B cell (primary cell): Measurements from ENCODE around the gene DSN1. TPM values are rescaled to one million over a fixed set of nuclear protein-coding genes. Genes with fewer than 3 reads are reported as not detected.

Source experiments
- ATAC-seq: fragments of 200-7000 bp; cut with Tn5 transposase; one replicate; pipeline ENCODE4 v1.10.0; 2021; ENCODE audit warnings: low read depth, mild to moderate bottlenecking, moderate number of reproducible peaks, moderate library complexity
- CTCF ChIA-PET: fragments of 350-600 bp; sonication (Branson Sonifier 250); formaldehyde crosslinking; loops from one replicate; lab custom pipeline; 2021; ENCODE audit warnings: antibody characterized with exemption, inconsistent platforms; lab: Charles Lee
- POLR2A ChIA-PET: fragments of 350-600 bp; sonication (Branson Sonifier 250); formaldehyde crosslinking; loops from one replicate; lab custom pipeline; 2021; ENCODE audit warnings: antibody characterized with exemption; lab: Charles Lee
- DNase-seq: peaks from one replicate; pipeline ENCODE4 v3.0.0; 2013
- H2AFZ ChIP-seq: 2 replicates; pipeline ENCODE4 v1.6.1; 2012; ENCODE audit warnings: mild to moderate bottlenecking, low read depth, low read length; ENCODE audit not compliant: insufficient read depth, poor library complexity, severe bottlenecking
- H3K27ac ChIP-seq, 2 donors: 1 replicate in 1 of 2; 2 replicates in 1 of 2; pipeline ENCODE4 v1.5.1; 2012 to 2013; ENCODE audit warnings: low read length in 2 of 2, mild to moderate bottlenecking in 2 of 2, moderate library complexity in 1 of 2
- H3K27me3 ChIP-seq, 4 experiments: fragments of 200-600 bp in 1 of 4; sonication (generic) in 1 of 4; replicated peaks in 1 of 4; 1 replicate in 2 of 4; 2 replicates in 2 of 4; pipeline versions ENCODE4 v1.6.1 to v1.7.0; 2013 to 2016; ENCODE audit warnings: low read length in 3 of 4, mild to moderate bottlenecking in 2 of 4, mixed read lengths in 1 of 4, moderate library complexity in 1 of 4; ENCODE audit not compliant: insufficient read depth in 4 of 4, control insufficient read depth in 3 of 4; ENCODE audit errors: control extremely low read depth in 1 of 4
- H3K36me3 ChIP-seq, 2 experiments: replicated peaks in 1 of 2; 1 replicate in 1 of 2; 2 replicates in 1 of 2; pipeline versions ENCODE4 v1.6.1 to v1.7.1; 2013; ENCODE audit warnings: low read length in 1 of 2; ENCODE audit not compliant: insufficient read depth in 2 of 2, control insufficient read depth in 1 of 2; ENCODE audit errors: control extremely low read depth in 1 of 2, extremely low read depth in 1 of 2
- H3K4me1 ChIP-seq, 2 donors: fragments of 200-600 bp in 1 of 2; sonication (generic) in 1 of 2; 1 replicate in 1 of 2; 2 replicates in 1 of 2; pipeline versions ENCODE4 v1.5.1 to v1.6.1; 2013 to 2017; ENCODE audit warnings: low read length in 2 of 2; ENCODE audit not compliant: control insufficient read depth in 2 of 2, insufficient read depth in 2 of 2
- H3K4me2 ChIP-seq: replicated peaks from 2 replicates; pipeline ENCODE3; 2012; ENCODE audit warnings: mild to moderate bottlenecking, low read depth, low read length; ENCODE audit not compliant: poor library complexity, severe bottlenecking
- H3K4me3 ChIP-seq, 5 experiments: fragments of 200-600 bp in 1 of 5; sonication (generic) in 1 of 5; 1 replicate in 3 of 5; 2 replicates in 2 of 5; pipeline versions ENCODE4 v1.5.1 to v1.7.0; 2011 to 2016; ENCODE audit warnings: low read length in 4 of 5, mild to moderate bottlenecking in 4 of 5, low read depth in 2 of 5, control low read depth in 1 of 5, moderate library complexity in 1 of 5; ENCODE audit not compliant: insufficient read depth in 1 of 5; ENCODE audit errors: control extremely low read depth in 1 of 5, extremely low read depth in 1 of 5
- H3K79me2 ChIP-seq: fragments of 200-600 bp; sonication (generic); one replicate; pipeline ENCODE4 v1.6.0; 2016; ENCODE audit warnings: low read length; ENCODE audit not compliant: control insufficient read depth, insufficient read depth
- H3K9ac ChIP-seq: fragments of 200-600 bp; sonication (generic); 2 replicates; pipeline ENCODE4 v1.6.1; 2017; ENCODE audit warnings: mild to moderate bottlenecking, low read length, moderate library complexity
- H3K9me3 ChIP-seq, 3 donors: one replicate each; pipeline versions ENCODE4 v1.6.1 to v1.7.1; 2013; ENCODE audit warnings: low read length in 2 of 3; ENCODE audit not compliant: control insufficient read depth in 2 of 3, insufficient read depth in 1 of 3; ENCODE audit errors: control extremely low read depth in 1 of 3
- H4K20me1 ChIP-seq: 2 replicates; pipeline ENCODE4 v1.6.0; 2012; ENCODE audit warnings: mild to moderate bottlenecking, low read length; ENCODE audit not compliant: insufficient read depth, control insufficient read depth, poor library complexity, severe bottlenecking
- H3K27ac Mint-ChIP-seq: one replicate; pipeline ENCODE4 v1.8.0; 2021; ENCODE audit warnings: mixed read lengths
- H3K27me3 Mint-ChIP-seq: one replicate; pipeline ENCODE4 v1.8.0; 2021; ENCODE audit warnings: mixed read lengths
- H3K4me1 Mint-ChIP-seq: one replicate; pipeline ENCODE4 v1.8.0; 2021; ENCODE audit warnings: mixed read lengths
- H3K4me3 Mint-ChIP-seq: one replicate; pipeline ENCODE4 v1.8.0; 2021; ENCODE audit warnings: mixed read lengths
- H3K9me3 Mint-ChIP-seq: one replicate; pipeline ENCODE4 v1.8.0; 2022; ENCODE audit warnings: mixed read lengths; ENCODE audit not compliant: insufficient read depth
- EZH2 ChIP-seq: IDR thresholded peaks from 2 replicates; pipeline ENCODE4 v1.6.1; 2012; ENCODE audit warnings: borderline replicate concordance, low read depth, mild to moderate bottlenecking, moderate library complexity, low read length; ENCODE audit not compliant: insufficient read depth, poor library complexity, severe bottlenecking
- WGBS: methylation state at CpG from one replicate; pipeline ENCODE4 v1.1.5; 2013; ENCODE audit warnings: missing lambda C conversion rate; ENCODE audit not compliant: insufficient coverage; 5-methylcytosine and 5-hydroxymethylcytosine counted together
- intact Hi-C: fragments of 100-400 bp; cut with micrococcal nuclease; formaldehyde crosslinking; loops from one replicate; pipeline ENCODE4 v1.10.0; 2022
- polyA plus RNA-seq: library from polyadenylated mRNA; depleted of rRNA; stranded (reverse); fragments of >200 nt; gene quantifications from 2 replicates; pipeline ENCODE4 v1.2.3, GENCODE V29; 2012
- total RNA-seq, 2 donors: library from RNA; stranded (reverse); fragments of 120-200 nt in 1 of 2; gene quantifications; 1 replicate in 1 of 2; 2 replicates in 1 of 2; pipeline versions ENCODE4 v1.2.3 to v1.2.4, GENCODE V29; 2013 to 2022
- TF ChIP-seq, protein P1 (sequence below): fragments of 200-600 bp; IDR thresholded peaks from one replicate; pipeline ENCODE4 v1.8.0; 2022; ENCODE audit warnings: antibody characterized with exemption, mild to moderate bottlenecking

DSN1 gene
- total and polyA plus RNA-seq, 2 donors (not counting 1 experiment from before 2014, with no cell fraction given), result 13.2 to 17.1 TPM

GRCh38 chr20:36815454-36816091, 42.0 kb upstream of the DSN1 start:
- ATAC-seq (no peak), DNase-seq (no peak)
- H3K27me3 ChIP-seq, result no peaks in the 10 kb centered on the region
- POLR2A ChIA-PET, result interaction anchor here (0.6 kb wide), 1 partner anchor 11 kb away, joined by 9 read pairs; no protein-coding TSS in a partner anchor
- Mint-ChIP-seq H3K4me1 (peaks cover 3% of the 10 kb centered on the region), H3K27ac (no peak overlapping the region), H3K27me3 (no peaks in the 10 kb centered on the region), H3K4me3 (no peak overlapping the region), H3K9me3 (no peaks in the 10 kb centered on the region)
- H3K9ac ChIP-seq, result no peak overlapping the region
- no peak overlapping the region for H3K4me3 ChIP-seq
- H3K4me2 ChIP-seq, result no peak overlapping the region
- TF ChIP-seq, protein P1, sequence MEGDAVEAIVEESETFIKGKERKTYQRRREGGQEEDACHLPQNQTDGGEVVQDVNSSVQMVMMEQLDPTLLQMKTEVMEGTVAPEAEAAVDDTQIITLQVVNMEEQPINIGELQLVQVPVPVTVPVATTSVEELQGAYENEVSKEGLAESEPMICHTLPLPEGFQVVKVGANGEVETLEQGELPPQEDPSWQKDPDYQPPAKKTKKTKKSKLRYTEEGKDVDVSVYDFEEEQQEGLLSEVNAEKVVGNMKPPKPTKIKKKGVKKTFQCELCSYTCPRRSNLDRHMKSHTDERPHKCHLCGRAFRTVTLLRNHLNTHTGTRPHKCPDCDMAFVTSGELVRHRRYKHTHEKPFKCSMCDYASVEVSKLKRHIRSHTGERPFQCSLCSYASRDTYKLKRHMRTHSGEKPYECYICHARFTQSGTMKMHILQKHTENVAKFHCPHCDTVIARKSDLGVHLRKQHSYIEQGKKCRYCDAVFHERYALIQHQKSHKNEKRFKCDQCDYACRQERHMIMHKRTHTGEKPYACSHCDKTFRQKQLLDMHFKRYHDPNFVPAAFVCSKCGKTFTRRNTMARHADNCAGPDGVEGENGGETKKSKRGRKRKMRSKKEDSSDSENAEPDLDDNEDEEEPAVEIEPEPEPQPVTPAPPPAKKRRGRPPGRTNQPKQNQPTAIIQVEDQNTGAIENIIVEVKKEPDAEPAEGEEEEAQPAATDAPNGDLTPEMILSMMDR, result no peak
- TF ChIP-seq EZH2, result no peak
- H3K79me2 ChIP-seq, result peaks cover 16% of the 10 kb centered on the region
- CTCF ChIA-PET, result interaction anchor here (1.2 to 1.8 kb wide), 6 partner anchors 17 to 103 kb away, joined by 3 to 6 read pairs (median 4); a partner anchor contains a TSS
- 98% methylated on average over 49 of the region's 49 CpGs for WGBS
- no peak overlapping the region for H2AFZ ChIP-seq
- intact Hi-C loops, result no loop called here
- H3K9me3 ChIP-seq, result no peaks in the 10 kb centered on the region
- no peak overlapping the region for H3K27ac ChIP-seq
- no peaks in the 10 kb centered on the region for H4K20me1 ChIP-seq
- H3K36me3 ChIP-seq, result peaks cover 0 to 31% of the 10 kb centered on the region in 2 experiments
- no peaks in the 10 kb centered on the region for H3K4me1 ChIP-seq
